Keratinocyte (primary cell): ENCODE data around the gene HIVEP1.

Experiments
- CTCF ChIP-seq, 3 experiments: IDR thresholded peaks in 1 of 3; conservative IDR thresholded peaks in 1 of 3; optimal IDR thresholded peaks in 1 of 3; 2 replicates in 2 of 3; 3 replicates in 1 of 3; pipeline versions ENCODE3 to v1.5.1; 2011; ENCODE audit warnings: low read length in 3 of 3, mild to moderate bottlenecking in 3 of 3, moderate library complexity in 2 of 3, control low read depth in 1 of 3, inconsistent platforms in 1 of 3; ENCODE audit not compliant: insufficient read depth in 2 of 3; ENCODE audit errors: extremely low read depth in 1 of 3
- EZH2 ChIP-seq: IDR thresholded peaks from one replicate; pipeline ENCODE4 v1.6.1; 2012; ENCODE audit warnings: inconsistent platforms, mild to moderate bottlenecking, low read length, moderate library complexity

DNA sequence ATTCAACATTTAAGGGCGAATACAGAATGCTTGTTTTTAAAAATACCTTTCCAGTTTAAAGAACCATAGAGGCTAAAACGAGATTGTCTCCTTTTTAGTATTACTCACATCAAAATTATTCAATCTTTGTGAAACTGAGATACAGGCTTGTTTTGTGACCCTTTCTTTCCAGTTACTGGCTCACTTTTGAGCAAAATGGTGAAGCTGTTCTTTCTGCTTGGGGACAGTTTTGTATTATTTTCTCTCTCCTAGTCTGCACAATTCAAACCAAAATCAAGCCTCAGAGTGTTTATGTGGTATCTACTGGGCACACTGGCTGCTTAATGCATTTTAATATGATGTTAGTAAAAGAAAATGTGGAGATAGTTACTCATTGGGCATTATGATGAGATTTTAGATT, 36.5 kb downstream of the HIVEP1 start:
- no peak for TF ChIP-seq CTCF (optimal IDR thresholded peaks at IDR 0.05 in 1 of 3, IDR thresholded peaks at IDR 0.05 in 1 of 3, conservative IDR thresholded peaks at IDR 0.05 in 1 of 3; ENCODE audit: extremely low read depth in 1 of 3, insufficient read depth in 2 of 3, low read length in 3 of 3)
- no peak for TF ChIP-seq EZH2
